Left ventricle myocardium superior (tissue), 1 donor: ENCODE data around the gene EFCAB12. TPM values are rescaled to one million over a fixed set of nuclear protein-coding genes. Genes with fewer than 3 reads are reported as not detected.
"Not testable (repeated sequence)": the region's sequence is repeated elsewhere in the genome, so short reads cannot be mapped to it uniquely, and the experiment has no call there.

Experiments
- ATAC-seq: fragments of 200-7000 bp; cut with Tn5 transposase; one replicate; pipeline ENCODE4 v1.9.1; 2020; ENCODE audit warnings: mild to moderate bottlenecking, moderate library complexity
- DNase-seq: peaks from one replicate; pipeline ENCODE4 v3.0.0-alpha.2; 2020
- intact Hi-C: fragments of 100-400 bp; cut with micrococcal nuclease; formaldehyde crosslinking; loops from one replicate; pipeline ENCODE4 v1.11.0; 2022
- total RNA-seq: library from RNA; stranded (reverse); fragmentation: NEBNext Ultra II Directional; extraction: Animal tissue kit (Norgen Biotek cat#: 25700); gene quantifications from one replicate; pipeline ENCODE4 v1.2.1, GENCODE V29; 2021
- donor health status: DM: no; HTN: yes; CAD: no; lungs with severe emphysema.

Gene EFCAB12
- total RNA-seq, 1 donor from 2014 or later, result not detected

- ATAC-seq (no peak), DNase-seq (no peak)
- intact Hi-C loops, result no loop called here
These were observed 25.8 kb downstream of the EFCAB12 start for GRCh38 chr3:129402616-129403015.

- intact Hi-C loops, result no loop called here
- no peak for ATAC-seq
- DNase-seq, result no peak
These were observed 26.2 kb downstream of the EFCAB12 start for GRCh38 chr3:129402210-129402609.

- intact Hi-C loops, result no loop called here
- ATAC-seq (peak; percentile 7), DNase-seq (no peak)
These were observed 28.5 kb downstream of the EFCAB12 start for GRCh38 chr3:129399895-129400357.

GRCh38 chr3:129399145-129399894 is 29.1 kb downstream of the EFCAB12 start:
- peak; percentile 73 for DNase-seq
- intact Hi-C loops, result no loop called here
- ATAC-seq, result peak; percentile 93

- DNase-seq (no peak), ATAC-seq (peak; percentile 7)
- intact Hi-C loops, result no loop called here
These were observed 29.7 kb downstream of the EFCAB12 start for GRCh38 chr3:129398803-129399144.

- intact Hi-C loops, ATAC-seq, DNase-seq: not testable (repeated sequence)
These were observed 34.5 kb downstream of the EFCAB12 start for GRCh38 chr3:129393760-129394564.

GRCh38 chr3:129393271-129393670 is 35.2 kb downstream of the EFCAB12 start:
- no peak for ATAC-seq
- intact Hi-C loops, result no loop called here
- no peak for DNase-seq

- ATAC-seq, DNase-seq, intact Hi-C loops: not testable (repeated sequence)
These were observed 36.1 kb downstream of the EFCAB12 start for GRCh38 chr3:129392106-129392887.

GRCh38 chr3:129391583-129391982 is 36.9 kb downstream of the EFCAB12 start:
- intact Hi-C loops, DNase-seq, ATAC-seq: not testable (repeated sequence)

- DNase-seq (no peak), ATAC-seq (no peak)
- intact Hi-C loops, result loop anchor here (10.0 kb wide), 1 partner anchor 545 kb away; no protein-coding TSS in a partner anchor
These were observed 38.9 kb downstream of the EFCAB12 start for GRCh38 chr3:129389572-129389937.

- peak; percentile 46 for ATAC-seq
- intact Hi-C loops, result loop anchor here (10.0 kb wide), 1 partner anchor 546 kb away; no protein-coding TSS in a partner anchor
- not testable (repeated sequence) for DNase-seq
These were observed 39.5 kb downstream of the EFCAB12 start for GRCh38 chr3:129388791-129389571.

GRCh38 chr3:129387487-129387886 is 40.9 kb downstream of the EFCAB12 start:
- intact Hi-C loops, result loop anchor here (10.0 kb wide), 1 partner anchor 547 kb away; no protein-coding TSS in a partner anchor
- DNase-seq (no peak), ATAC-seq (no peak)

- ATAC-seq, result no peak
- intact Hi-C loops, result loop anchor here (10.0 kb wide), 1 partner anchor 548 kb away; no protein-coding TSS in a partner anchor
- DNase-seq, result no peak
These were observed 41.5 kb downstream of the EFCAB12 start for GRCh38 chr3:129386984-129387383.

GRCh38 chr3:129385507-129385906 is 42.9 kb downstream of the EFCAB12 start:
- DNase-seq, ATAC-seq: not testable (repeated sequence)
- intact Hi-C loops, result loop anchor here (10.0 kb wide), 1 partner anchor 549 kb away; no protein-coding TSS in a partner anchor

- no peak for ATAC-seq
- intact Hi-C loops, result loop anchor here (10.0 kb wide), 1 partner anchor 550 kb away; no protein-coding TSS in a partner anchor
- no peak for DNase-seq
These were observed 43.7 kb downstream of the EFCAB12 start for GRCh38 chr3:129384594-129385323.

GRCh38 chr3:129384103-129384502 is 44.3 kb downstream of the EFCAB12 start:
- intact Hi-C loops, result loop anchor here (10.0 kb wide), 1 partner anchor 551 kb away; no protein-coding TSS in a partner anchor
- ATAC-seq, DNase-seq: not testable (repeated sequence)

GRCh38 chr3:129383292-129383860 is 45.1 kb downstream of the EFCAB12 start:
- DNase-seq (peak; percentile 48), ATAC-seq (peak; percentile 86)
- intact Hi-C loops, result loop anchor here (10.0 kb wide), 1 partner anchor 551 kb away; no protein-coding TSS in a partner anchor
